ENCODE results near the gene SPON1. TPM values are rescaled to one million over a fixed set of nuclear protein-coding genes. Genes with fewer than 3 reads are reported as not detected.
A peak's percentile ranks its signal among the peaks of the same experiment; 100 is the strongest.
"Not testable (repeated sequence)": the region's sequence is repeated elsewhere in the genome, so short reads cannot be mapped to it uniquely, and the experiment has no call there.

SPON1 gene
- total RNA-seq, 1 experiment from 2014 or later, result 46.9 TPM

- Histone ChIP-seq H3K36me3 (ENCODE audit: control insufficient read depth, insufficient read depth, low read length) (peaks cover 2% of the 10 kb centered on the region; the same call in 1 of the 2 replicates), H3K4me3 (ENCODE audit: low read depth, low read length) (no peak overlapping the region), H3K27me3 (replicated peaks; ENCODE audit: control insufficient read depth, insufficient read depth, low read length) (no peaks in the 10 kb centered on the region), H3K9me3 (no peaks in the 10 kb centered on the region; the same call in 1 of the 2 replicates), H3K4me1 (no peaks in the 10 kb centered on the region)
- Mint-ChIP-seq H3K27ac (ENCODE audit: unreplicated experiment) (no peak overlapping the region), H3K4me1 (ENCODE audit: low read depth, unreplicated experiment) (peaks cover 8% of the 10 kb centered on the region), H3K9me3 (ENCODE audit: unreplicated experiment) (peaks cover 9% of the 10 kb centered on the region), H3K27me3 (ENCODE audit: insufficient read depth, unreplicated experiment) (no peaks in the 10 kb centered on the region), H3K4me3 (ENCODE audit: unreplicated experiment) (no peak overlapping the region), H3K36me3 (ENCODE audit: insufficient read depth, unreplicated experiment) (peaks cover 6% of the 10 kb centered on the region)
- POLR2A ChIA-PET, result no interaction called here
- DNase-seq, result no peak
- BruUV-seq (replicated peaks), result no TSS peak
- TF ChIP-seq, protein P1, sequence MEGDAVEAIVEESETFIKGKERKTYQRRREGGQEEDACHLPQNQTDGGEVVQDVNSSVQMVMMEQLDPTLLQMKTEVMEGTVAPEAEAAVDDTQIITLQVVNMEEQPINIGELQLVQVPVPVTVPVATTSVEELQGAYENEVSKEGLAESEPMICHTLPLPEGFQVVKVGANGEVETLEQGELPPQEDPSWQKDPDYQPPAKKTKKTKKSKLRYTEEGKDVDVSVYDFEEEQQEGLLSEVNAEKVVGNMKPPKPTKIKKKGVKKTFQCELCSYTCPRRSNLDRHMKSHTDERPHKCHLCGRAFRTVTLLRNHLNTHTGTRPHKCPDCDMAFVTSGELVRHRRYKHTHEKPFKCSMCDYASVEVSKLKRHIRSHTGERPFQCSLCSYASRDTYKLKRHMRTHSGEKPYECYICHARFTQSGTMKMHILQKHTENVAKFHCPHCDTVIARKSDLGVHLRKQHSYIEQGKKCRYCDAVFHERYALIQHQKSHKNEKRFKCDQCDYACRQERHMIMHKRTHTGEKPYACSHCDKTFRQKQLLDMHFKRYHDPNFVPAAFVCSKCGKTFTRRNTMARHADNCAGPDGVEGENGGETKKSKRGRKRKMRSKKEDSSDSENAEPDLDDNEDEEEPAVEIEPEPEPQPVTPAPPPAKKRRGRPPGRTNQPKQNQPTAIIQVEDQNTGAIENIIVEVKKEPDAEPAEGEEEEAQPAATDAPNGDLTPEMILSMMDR (IDR thresholded peaks at IDR 0.05; ENCODE audit: insufficient read depth in 1 of 2, low read depth in 1 of 2, low read length in 1 of 2, severe bottlenecking in 1 of 2, unreplicated experiment in 1 of 2), result no peak
- CTCF ChIA-PET, result no interaction called here
- intact Hi-C loops (cut with micrococcal nuclease; ENCODE audit: unreplicated experiment), result no loop called here
Measured at GRCh38 chr11:13984616-13985450, 22.3 kb downstream of the SPON1 start.

- H3K27me3 Mint-ChIP-seq (ENCODE audit: insufficient read depth, unreplicated experiment); H3K4me1 ChIP-seq; H3K27me3 ChIP-seq (replicated peaks; ENCODE audit: control insufficient read depth, insufficient read depth, low read length); H3K27ac Mint-ChIP-seq (ENCODE audit: unreplicated experiment); BruUV-seq (replicated peaks); H3K36me3 ChIP-seq (ENCODE audit: control insufficient read depth, insufficient read depth, low read length); H3K36me3 Mint-ChIP-seq (ENCODE audit: insufficient read depth, unreplicated experiment); CTCF ChIA-PET; DNase-seq; POLR2A ChIA-PET; intact Hi-C loops (cut with micrococcal nuclease; ENCODE audit: unreplicated experiment); H3K9me3 ChIP-seq; H3K4me3 ChIP-seq (ENCODE audit: low read depth, low read length); H3K4me3 Mint-ChIP-seq (ENCODE audit: unreplicated experiment): not testable (repeated sequence)
- Mint-ChIP-seq H3K9me3 (ENCODE audit: unreplicated experiment) (peaks cover 27% of the 10 kb centered on the region), H3K4me1 (ENCODE audit: low read depth, unreplicated experiment) (peaks cover 21% of the 10 kb centered on the region)
Measured at GRCh38 chr11:13986695-13987094, 24.2 kb downstream of the SPON1 start.

DNA sequence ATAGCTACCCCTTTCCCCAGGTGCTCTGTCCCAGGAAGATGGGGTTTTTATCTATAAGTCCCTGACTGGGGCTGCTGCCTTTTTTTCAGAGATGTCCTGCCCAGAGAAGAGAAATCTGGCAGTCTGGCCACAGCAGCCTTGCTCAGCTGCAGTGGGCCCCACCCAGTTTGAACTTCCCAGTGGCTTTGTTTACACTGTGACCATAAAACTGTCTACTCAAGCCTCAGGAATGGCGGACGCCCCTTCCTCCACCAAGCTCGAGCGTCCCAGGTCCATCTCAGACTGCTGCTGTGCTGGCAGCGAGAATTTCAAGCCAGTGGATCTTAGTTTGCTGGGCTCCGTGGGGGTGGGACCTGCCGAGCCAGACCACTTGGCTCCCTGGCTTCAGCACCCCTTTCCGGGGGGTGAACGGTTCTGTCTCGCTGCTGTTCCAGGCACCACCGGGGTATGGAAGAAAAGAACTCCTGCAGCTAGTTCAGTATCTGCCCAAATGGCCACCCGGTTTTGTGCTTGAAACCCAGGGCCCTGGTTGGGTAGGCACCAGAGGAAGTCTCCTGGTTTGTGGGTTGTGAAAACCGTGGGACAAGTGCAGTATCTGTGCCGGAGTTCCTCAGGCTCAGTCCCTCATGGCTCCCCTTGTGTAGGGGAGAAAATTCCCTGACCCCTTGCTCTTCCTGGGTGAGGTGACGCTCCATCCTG, 29.8 kb downstream of the SPON1 start:
- H3K36me3 ChIP-seq (ENCODE audit: control insufficient read depth, insufficient read depth, low read length); H3K27me3 Mint-ChIP-seq (ENCODE audit: insufficient read depth, unreplicated experiment); H3K9me3 ChIP-seq; H3K36me3 Mint-ChIP-seq (ENCODE audit: insufficient read depth, unreplicated experiment); H3K27me3 ChIP-seq (replicated peaks; ENCODE audit: control insufficient read depth, insufficient read depth, low read length); POLR2A ChIA-PET: not testable (repeated sequence)
- Mint-ChIP-seq H3K9me3 (ENCODE audit: unreplicated experiment) (peaks cover 27% of the 10 kb centered on the region), H3K27ac (ENCODE audit: unreplicated experiment) (peak overlapping the region; percentile 79), H3K4me1 (ENCODE audit: low read depth, unreplicated experiment) (peaks cover 29% of the 10 kb centered on the region), H3K4me3 (ENCODE audit: unreplicated experiment) (peak overlapping the region; percentile 62)
- CTCF ChIA-PET, result interaction anchor here (0.5 to 1.0 kb wide), 3 partner anchors 21 to 327 kb away, joined by 3 to 5 read pairs (median 3); no protein-coding TSS in a partner anchor
- peaks cover 46% of the 10 kb centered on the region for H3K4me1 ChIP-seq
- intact Hi-C loops (cut with micrococcal nuclease; ENCODE audit: unreplicated experiment), result loop anchor here (1.0 to 2.0 kb wide), 3 partner anchors 20 to 28 kb away; no protein-coding TSS in a partner anchor
- peak; percentile 81 to 88 for DNase-seq
- H3K4me3 ChIP-seq (ENCODE audit: low read depth, low read length), result peak overlapping the region; percentile 22; the same call in 1 of the 2 replicates
- TSS peak; percentile 46 for BruUV-seq (replicated peaks)
